OCI-LY1 (cell line): Measurements from ENCODE around the gene USH2A.
"Not testable (repeated sequence)": the region's sequence is repeated elsewhere in the genome, so short reads cannot be mapped to it uniquely, and the experiment has no call there.

ENCODE experiments used
- H2AFZ ChIP-seq: fragments of 200-600 bp; sonication (generic), shearing (Covaris generic); 2 replicates; pipeline ENCODE4 v1.6.0; 2014; ENCODE audit warnings: antibody characterized with exemption, mild to moderate bottlenecking, low read length
- H3F3A ChIP-seq: fragments of 200-600 bp; sonication (generic), shearing (Covaris generic); 2 replicates; pipeline ENCODE4 v1.6.0; 2014; ENCODE audit warnings: mild to moderate bottlenecking, antibody characterized with exemption, low read length, moderate library complexity; ENCODE audit not compliant: insufficient read depth
- H3K27ac ChIP-seq: fragments of 200-600 bp; sonication (generic); 2 replicates; pipeline ENCODE4 v1.5.1; 2014; ENCODE audit warnings: low read length, mixed run types, mild to moderate bottlenecking, low read depth; ENCODE audit not compliant: poor library complexity, severe bottlenecking
- H3K27me3 ChIP-seq: fragments of 200-600 bp; sonication (generic); 2 replicates; pipeline ENCODE4 v1.6.0; 2014; ENCODE audit warnings: antibody characterized with exemption, mild to moderate bottlenecking, low read length, moderate library complexity; ENCODE audit not compliant: insufficient read depth
- H3K36me3 ChIP-seq: fragments of 200-600 bp; sonication (generic); 2 replicates; pipeline ENCODE4 v1.6.1; 2014; ENCODE audit warnings: mild to moderate bottlenecking, antibody characterized with exemption, low read length, moderate library complexity, mixed read lengths; ENCODE audit not compliant: insufficient read depth
- H3K4me1 ChIP-seq: fragments of 200-600 bp; sonication (generic); 2 replicates; pipeline ENCODE4 v1.5.1; 2014; ENCODE audit warnings: mild to moderate bottlenecking, low read length, moderate library complexity; ENCODE audit not compliant: insufficient read depth, severe bottlenecking
- H3K4me2 ChIP-seq: fragments of 200-600 bp; sonication (generic), shearing (Covaris generic); 2 replicates; pipeline ENCODE4 v1.6.1; 2014; ENCODE audit warnings: low read length
- H3K4me3 ChIP-seq: fragments of 200-600 bp; sonication (generic); 2 replicates; pipeline ENCODE4 v1.5.1; 2014; ENCODE audit warnings: low read length, low read depth, mild to moderate bottlenecking, mixed read lengths; ENCODE audit not compliant: poor library complexity, severe bottlenecking
- H3K79me2 ChIP-seq: fragments of 200-600 bp; shearing (Covaris generic); 2 replicates; pipeline ENCODE4 v1.6.1; 2016; ENCODE audit warnings: mixed run types, low read length, mixed read lengths; ENCODE audit not compliant: insufficient read depth
- H3K9ac ChIP-seq: fragments of 200-600 bp; sonication (generic), shearing (Covaris generic); 2 replicates; pipeline ENCODE4 v1.6.1; 2014; ENCODE audit warnings: mild to moderate bottlenecking, low read length, mixed read lengths
- H3K9me2 ChIP-seq: fragments of 200-600 bp; sonication (generic), shearing (Covaris generic); 2 replicates; pipeline ENCODE4 v1.6.1; 2014; ENCODE audit warnings: low read depth, mild to moderate bottlenecking, low read length, mixed read lengths
- H3K9me3 ChIP-seq: fragments of 200-600 bp; shearing (Covaris generic); 2 replicates; pipeline ENCODE4 v1.6.1; 2014; ENCODE audit warnings: low read length, mixed read lengths
- H4K20me1 ChIP-seq: fragments of 200-600 bp; sonication (generic), shearing (Covaris generic); 2 replicates; pipeline ENCODE4 v1.6.0; 2016; ENCODE audit warnings: mild to moderate bottlenecking, low read length; ENCODE audit not compliant: insufficient read depth
- EZH2 ChIP-seq: fragments of 200-600 bp; sonication (generic), shearing (Covaris generic); IDR thresholded peaks from 2 replicates; pipeline ENCODE4 v1.8.0; 2017; ENCODE audit warnings: borderline replicate concordance, mixed run types, mild to moderate bottlenecking, antibody characterized with exemption, low read length, moderate library complexity, mixed read lengths
- TF ChIP-seq, protein P1 (sequence below): fragments of 200-600 bp; sonication (generic), shearing (Covaris generic); IDR thresholded peaks from 2 replicates; pipeline ENCODE4 v1.5.1; 2017; ENCODE audit warnings: mild to moderate bottlenecking, antibody characterized with exemption, low read length, moderate library complexity, mixed read lengths

Gene USH2A

DNA sequence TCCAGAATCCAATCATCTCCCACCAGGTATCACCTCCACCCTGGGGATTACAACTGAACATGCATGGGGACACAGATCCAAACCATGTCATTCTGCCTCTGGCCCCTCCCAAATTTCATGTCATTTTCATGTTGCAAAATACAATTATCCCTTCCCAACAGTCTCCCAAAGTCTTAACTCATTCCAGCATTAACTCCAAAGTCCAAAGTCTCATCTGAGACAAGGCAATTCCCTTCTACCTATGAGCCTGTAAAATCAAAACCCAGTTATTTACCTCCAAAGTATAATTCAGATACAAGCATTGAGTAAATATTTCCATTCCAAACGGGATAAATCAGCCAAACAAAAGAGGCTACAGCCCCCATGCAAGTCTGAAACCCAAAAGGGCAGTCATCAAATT lies 73.1 kb downstream of the USH2A start:
- Histone ChIP-seq H3K27me3 (no peaks in the 10 kb centered on the region), H2AFZ (no peak overlapping the region), H3K9ac (no peak overlapping the region), H3K4me2 (no peak overlapping the region), H4K20me1 (no peaks in the 10 kb centered on the region), H3K9me3 (no peaks in the 10 kb centered on the region), H3K4me3 (no peak overlapping the region), H3K9me2 (no peaks in the 10 kb centered on the region), H3K27ac (no peak overlapping the region), H3K36me3 (no peaks in the 10 kb centered on the region), H3K79me2 (no peaks in the 10 kb centered on the region), H3F3A (no peaks in the 10 kb centered on the region), H3K4me1 (no peaks in the 10 kb centered on the region)
- TF ChIP-seq, protein P1, sequence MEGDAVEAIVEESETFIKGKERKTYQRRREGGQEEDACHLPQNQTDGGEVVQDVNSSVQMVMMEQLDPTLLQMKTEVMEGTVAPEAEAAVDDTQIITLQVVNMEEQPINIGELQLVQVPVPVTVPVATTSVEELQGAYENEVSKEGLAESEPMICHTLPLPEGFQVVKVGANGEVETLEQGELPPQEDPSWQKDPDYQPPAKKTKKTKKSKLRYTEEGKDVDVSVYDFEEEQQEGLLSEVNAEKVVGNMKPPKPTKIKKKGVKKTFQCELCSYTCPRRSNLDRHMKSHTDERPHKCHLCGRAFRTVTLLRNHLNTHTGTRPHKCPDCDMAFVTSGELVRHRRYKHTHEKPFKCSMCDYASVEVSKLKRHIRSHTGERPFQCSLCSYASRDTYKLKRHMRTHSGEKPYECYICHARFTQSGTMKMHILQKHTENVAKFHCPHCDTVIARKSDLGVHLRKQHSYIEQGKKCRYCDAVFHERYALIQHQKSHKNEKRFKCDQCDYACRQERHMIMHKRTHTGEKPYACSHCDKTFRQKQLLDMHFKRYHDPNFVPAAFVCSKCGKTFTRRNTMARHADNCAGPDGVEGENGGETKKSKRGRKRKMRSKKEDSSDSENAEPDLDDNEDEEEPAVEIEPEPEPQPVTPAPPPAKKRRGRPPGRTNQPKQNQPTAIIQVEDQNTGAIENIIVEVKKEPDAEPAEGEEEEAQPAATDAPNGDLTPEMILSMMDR: no peak
- no peak for TF ChIP-seq EZH2

DNA sequence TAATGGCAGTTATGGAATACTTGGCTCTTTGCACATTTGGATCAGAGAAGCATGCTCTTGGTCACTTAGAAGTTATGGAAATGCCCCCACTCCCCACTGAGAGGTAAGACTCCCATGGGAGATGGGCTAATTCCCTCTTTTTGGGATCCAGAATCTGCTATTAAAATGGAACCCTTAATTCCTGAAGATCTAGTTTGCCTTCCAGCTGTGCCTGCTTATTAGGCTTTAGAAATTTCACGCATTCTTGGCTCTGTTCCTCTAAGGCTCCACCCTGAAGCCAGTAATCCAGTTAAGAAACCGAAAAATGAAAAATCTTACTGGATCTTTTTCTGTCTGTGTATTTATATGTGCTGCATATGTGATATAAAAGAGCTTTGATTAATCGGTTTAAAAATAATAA lies 76.7 kb downstream of the USH2A start:
- no peak for TF ChIP-seq EZH2
- TF ChIP-seq, protein P1: no peak
- H4K20me1 ChIP-seq: no peaks in the 10 kb centered on the region
- H3K79me2 ChIP-seq: no peaks in the 10 kb centered on the region
- H3K9me3 ChIP-seq: no peaks in the 10 kb centered on the region
- no peaks in the 10 kb centered on the region for H3K4me1 ChIP-seq
- no peak overlapping the region for H3K4me2 ChIP-seq
- no peaks in the 10 kb centered on the region for H3K27me3 ChIP-seq
- no peak overlapping the region for H2AFZ ChIP-seq
- no peak overlapping the region for H3K4me3 ChIP-seq
- no peaks in the 10 kb centered on the region for H3K36me3 ChIP-seq
- H3K9me2 ChIP-seq: no peaks in the 10 kb centered on the region
- H3K9ac ChIP-seq: no peak overlapping the region
- no peaks in the 10 kb centered on the region for H3F3A ChIP-seq
- H3K27ac ChIP-seq: no peak overlapping the region

DNA sequence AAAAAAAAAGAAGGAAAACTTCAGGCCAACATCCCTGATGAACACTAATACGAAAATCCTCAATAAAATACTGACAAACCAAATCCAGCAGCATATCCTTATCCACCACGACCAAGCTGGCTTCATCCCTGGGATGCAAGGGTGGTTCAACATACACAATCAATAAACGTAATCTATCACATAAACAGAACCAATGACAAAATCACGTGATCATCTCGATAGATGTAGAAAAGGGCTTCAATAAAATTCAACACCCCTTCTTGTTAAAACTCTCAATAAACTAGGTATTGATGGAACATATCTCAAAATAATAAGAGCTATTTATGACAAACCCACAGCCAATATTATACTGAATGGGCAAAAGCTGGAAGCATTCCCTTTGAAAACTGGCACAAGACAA lies 82.7 kb downstream of the USH2A start:
- not testable (repeated sequence) for H4K20me1 ChIP-seq, H3K9ac ChIP-seq, H3K4me2 ChIP-seq, H3K27ac ChIP-seq, H3K9me2 ChIP-seq, H3K27me3 ChIP-seq, H3K4me3 ChIP-seq, H3K36me3 ChIP-seq, H3K9me3 ChIP-seq, H2AFZ ChIP-seq, H3F3A ChIP-seq, H3K4me1 ChIP-seq, H3K79me2 ChIP-seq

DNA sequence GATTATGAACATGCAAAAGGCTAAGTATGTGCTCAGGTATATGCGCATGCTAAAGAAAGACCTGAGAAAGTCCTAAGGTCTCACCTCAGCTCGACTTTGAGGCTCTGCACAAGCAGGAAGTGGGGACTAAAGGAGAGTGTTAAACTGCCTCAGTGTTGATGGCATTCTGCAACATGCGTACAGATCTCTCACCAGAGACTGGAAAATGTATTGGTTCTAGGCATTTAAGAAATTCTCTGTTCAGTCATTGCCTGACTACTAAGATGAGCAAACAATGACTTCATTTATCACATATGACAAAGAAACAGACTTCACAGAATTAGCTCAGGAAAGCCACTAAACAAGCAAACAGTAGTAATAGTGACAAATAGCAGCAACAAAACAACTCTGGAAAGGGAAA lies 90.8 kb downstream of the USH2A start:
- no peaks in the 10 kb centered on the region for H3K9me2 ChIP-seq
- H3F3A ChIP-seq: no peaks in the 10 kb centered on the region
- H3K4me2 ChIP-seq: no peak overlapping the region
- no peaks in the 10 kb centered on the region for H3K4me1 ChIP-seq
- TF ChIP-seq, protein P1: no peak
- TF ChIP-seq EZH2: no peak
- no peaks in the 10 kb centered on the region for H4K20me1 ChIP-seq
- H2AFZ ChIP-seq: no peak overlapping the region
- no peaks in the 10 kb centered on the region for H3K9me3 ChIP-seq
- no peak overlapping the region for H3K4me3 ChIP-seq
- H3K36me3 ChIP-seq: no peaks in the 10 kb centered on the region
- H3K27ac ChIP-seq: no peak overlapping the region
- no peaks in the 10 kb centered on the region for H3K27me3 ChIP-seq
- no peak overlapping the region for H3K9ac ChIP-seq
- no peaks in the 10 kb centered on the region for H3K79me2 ChIP-seq
